Colonic mucosa (tissue), 4 donors: ENCODE measurements around the gene CMTM5. TPM values are rescaled to one million over a fixed set of nuclear protein-coding genes. Genes with fewer than 3 reads are reported as not detected.

Experiments used
- DNase-seq: peaks from one replicate; pipeline ENCODE4 v3.0.0-alpha.2; 2020
- H3K27ac ChIP-seq: fragments of 200-600 bp; one replicate; pipeline ENCODE4 v1.8.0; 2021
- H3K27me3 ChIP-seq: fragments of 200-600 bp; one replicate; pipeline ENCODE4 v1.8.0; 2021
- H3K36me3 ChIP-seq: fragments of 200-600 bp; one replicate; pipeline ENCODE4 v1.8.0; 2021
- H3K4me1 ChIP-seq: fragments of 200-600 bp; one replicate; pipeline ENCODE4 v1.8.0; 2021; ENCODE audit warnings: mild to moderate bottlenecking
- H3K4me3 ChIP-seq: fragments of 200-600 bp; one replicate; pipeline ENCODE4 v1.8.0; 2021
- H3K9ac ChIP-seq, 2 donors: one replicate each; pipeline ENCODE4 v1.7.0; 2013; ENCODE audit warnings: control low read depth in 2 of 2, low read depth in 2 of 2, low read length in 2 of 2
- H3K9me3 ChIP-seq: fragments of 200-600 bp; one replicate; pipeline ENCODE4 v1.8.0; 2021
- CTCF ChIP-seq: fragments of 200-600 bp; IDR thresholded peaks from one replicate; pipeline ENCODE4 v1.8.0; 2022; ENCODE audit warnings: antibody characterized with exemption, mild to moderate bottlenecking
- intact Hi-C: fragments of 100-400 bp; cut with DNase I; formaldehyde crosslinking; loops from one replicate; pipeline ENCODE4 v1.14.1; 2022
- total RNA-seq, 2 donors: library from RNA; stranded (reverse); fragmentation: NEBNext Ultra II Directional in 1 of 2; extraction: Animal tissue kit (Norgen Biotek cat#: 25700) in 1 of 2; gene quantifications; one replicate each; pipeline ENCODE4 v1.2.1, GENCODE V29; 2021
- donor health status: healthy.
- donor health status: DM: no; HTN: no; CAD: no.
- donor health status: DM: no; HTN: no; CAD: no.

The CMTM5 gene
- total RNA-seq, 2 donors from 2014 or later = 0.40 to 0.66 TPM

GRCh38 chr14:23359722-23360447 is 17.0 kb upstream of the CMTM5 start:
- Histone ChIP-seq H3K9ac (no peak overlapping the region), H3K4me3 (no peak overlapping the region), H3K27me3 (peaks cover 9% of the 10 kb centered on the region), H3K9me3 (no peaks in the 10 kb centered on the region), H3K27ac (no peak overlapping the region), H3K4me1 (no peaks in the 10 kb centered on the region), H3K36me3 (no peaks in the 10 kb centered on the region)
- intact Hi-C loops = no loop called here
- no peak for DNase-seq
- no peak for TF ChIP-seq CTCF

GRCh38 chr14:23360496-23360895 is 16.4 kb upstream of the CMTM5 start:
- Histone ChIP-seq H3K9ac (no peak overlapping the region), H3K27ac (no peak overlapping the region), H3K9me3 (no peaks in the 10 kb centered on the region), H3K4me1 (no peaks in the 10 kb centered on the region), H3K36me3 (no peaks in the 10 kb centered on the region), H3K27me3 (peaks cover 15% of the 10 kb centered on the region), H3K4me3 (no peak overlapping the region)
- TF ChIP-seq CTCF = no peak
- intact Hi-C loops = no loop called here
- DNase-seq = no peak

GRCh38 chr14:23361320-23361719 is 15.5 kb upstream of the CMTM5 start:
- H3K36me3 ChIP-seq = no peaks in the 10 kb centered on the region
- DNase-seq = no peak
- no peak overlapping the region for H3K9ac ChIP-seq
- no peaks in the 10 kb centered on the region for H3K9me3 ChIP-seq
- H3K27ac ChIP-seq = no peak overlapping the region
- TF ChIP-seq CTCF = no peak
- H3K27me3 ChIP-seq = peaks cover 22% of the 10 kb centered on the region
- no peaks in the 10 kb centered on the region for H3K4me1 ChIP-seq
- no peak overlapping the region for H3K4me3 ChIP-seq
- intact Hi-C loops = no loop called here

- H3K27ac ChIP-seq = no peak overlapping the region
- H3K27me3 ChIP-seq = peaks cover 22% of the 10 kb centered on the region
- no peaks in the 10 kb centered on the region for H3K4me1 ChIP-seq
- DNase-seq = no peak
- TF ChIP-seq CTCF = no peak
- no peak overlapping the region for H3K9ac ChIP-seq
- no peaks in the 10 kb centered on the region for H3K9me3 ChIP-seq
- no peak overlapping the region for H3K4me3 ChIP-seq
- intact Hi-C loops = no loop called here
- no peaks in the 10 kb centered on the region for H3K36me3 ChIP-seq
These were observed 15.1 kb upstream of the CMTM5 start for GRCh38 chr14:23361763-23362162.

GRCh38 chr14:23362200-23362599 is 14.6 kb upstream of the CMTM5 start:
- DNase-seq = no peak
- H3K4me1 ChIP-seq = no peaks in the 10 kb centered on the region
- H3K4me3 ChIP-seq = no peak overlapping the region
- H3K9me3 ChIP-seq = no peaks in the 10 kb centered on the region
- H3K36me3 ChIP-seq = no peaks in the 10 kb centered on the region
- intact Hi-C loops = no loop called here
- H3K27ac ChIP-seq = no peak overlapping the region
- no peak overlapping the region for H3K9ac ChIP-seq
- TF ChIP-seq CTCF = no peak
- peaks cover 22% of the 10 kb centered on the region for H3K27me3 ChIP-seq
